Posterior cingulate gyrus (tissue), 11 donors: ENCODE measurements around the gene SCARB2.
"Not testable (repeated sequence)": the region's sequence is repeated elsewhere in the genome, so short reads cannot be mapped to it uniquely, and the experiment has no call there.

Experiments used
- DNase-seq, 10 donors: peaks; one replicate each; pipeline versions ENCODE4 v3.0.0 to v3.0.0-alpha.2; 2020 to 2021; ENCODE audit warnings: mixed read lengths in 3 of 10
- intact Hi-C: fragments of 100-400 bp; cut with DNase I; formaldehyde crosslinking; loops from one replicate; pipeline ENCODE4 v1.15.1; 2023

The SCARB2 gene, protein sequence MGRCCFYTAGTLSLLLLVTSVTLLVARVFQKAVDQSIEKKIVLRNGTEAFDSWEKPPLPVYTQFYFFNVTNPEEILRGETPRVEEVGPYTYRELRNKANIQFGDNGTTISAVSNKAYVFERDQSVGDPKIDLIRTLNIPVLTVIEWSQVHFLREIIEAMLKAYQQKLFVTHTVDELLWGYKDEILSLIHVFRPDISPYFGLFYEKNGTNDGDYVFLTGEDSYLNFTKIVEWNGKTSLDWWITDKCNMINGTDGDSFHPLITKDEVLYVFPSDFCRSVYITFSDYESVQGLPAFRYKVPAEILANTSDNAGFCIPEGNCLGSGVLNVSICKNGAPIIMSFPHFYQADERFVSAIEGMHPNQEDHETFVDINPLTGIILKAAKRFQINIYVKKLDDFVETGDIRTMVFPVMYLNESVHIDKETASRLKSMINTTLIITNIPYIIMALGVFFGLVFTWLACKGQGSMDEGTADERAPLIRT

DNA sequence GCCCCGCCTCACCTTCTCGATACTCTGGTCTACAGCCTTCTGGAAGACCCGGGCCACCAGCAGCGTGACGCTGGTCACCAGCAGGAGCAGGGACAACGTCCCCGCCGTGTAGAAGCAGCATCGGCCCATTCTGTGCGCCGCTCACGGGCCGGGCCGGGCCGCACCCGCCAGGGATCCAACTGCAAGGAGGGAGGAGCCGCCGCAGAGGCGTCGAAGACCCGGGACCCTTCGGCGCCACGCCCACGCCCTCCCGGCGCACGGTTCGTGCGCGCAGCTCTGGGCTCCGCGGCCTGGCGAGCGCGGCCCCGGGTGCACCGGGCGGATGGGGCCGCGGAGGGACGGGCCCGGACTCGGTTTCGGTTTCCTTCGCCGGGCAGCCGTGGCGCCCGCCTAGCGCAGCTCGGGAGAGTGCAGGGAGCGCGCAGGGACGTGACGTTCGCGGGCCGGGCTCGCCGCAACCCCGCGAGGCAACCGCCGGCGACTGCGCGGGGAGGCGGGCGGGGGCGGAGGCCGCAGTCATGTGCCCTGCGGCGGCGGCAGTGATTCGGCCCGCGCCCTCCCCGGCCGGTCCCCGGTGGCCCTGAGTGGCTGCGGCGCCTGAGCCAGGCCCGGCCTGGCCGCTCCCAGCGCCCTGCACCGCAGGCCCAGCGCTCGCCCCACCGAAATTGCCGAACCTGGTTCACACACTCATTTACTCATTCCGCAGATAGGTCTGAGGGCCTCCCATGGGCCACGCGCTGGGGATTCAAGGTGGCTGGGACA lies at the start of gene SCARB2:
SCARB2 (minus strand) TSS at position 410 of the 762 bp plus-strand sequence; CDS start at position 129, 281 bp downstream.
- peak; percentile 75 to 98 (median 86) for DNase-seq
- intact Hi-C loops, result loop anchor here (2.0 to 5.0 kb wide), 2 partner anchors 15 to 66 kb away; partner anchors contain the start of gene NUP54

DNA sequence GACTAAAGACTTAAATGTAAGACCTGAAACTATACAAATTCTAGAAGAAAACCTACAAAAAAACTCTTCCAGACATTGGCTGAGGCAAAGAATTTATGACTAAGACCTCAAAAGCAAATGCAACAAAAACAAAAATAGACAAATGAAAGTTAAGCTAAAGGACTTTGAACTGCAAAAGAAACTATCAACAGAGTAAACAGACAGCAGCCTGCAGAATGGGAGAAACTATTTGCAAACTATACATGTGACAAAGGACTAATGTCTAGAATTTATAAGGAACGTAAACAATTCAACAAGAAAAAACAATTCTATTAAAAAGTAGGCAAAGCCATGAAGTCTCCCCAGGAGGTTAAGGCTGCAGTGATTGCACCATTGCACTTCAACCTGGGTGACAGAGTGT lies 46.9 kb upstream of the SCARB2 start:
- DNase-seq, result no peak
- intact Hi-C loops, result no loop called here

DNA sequence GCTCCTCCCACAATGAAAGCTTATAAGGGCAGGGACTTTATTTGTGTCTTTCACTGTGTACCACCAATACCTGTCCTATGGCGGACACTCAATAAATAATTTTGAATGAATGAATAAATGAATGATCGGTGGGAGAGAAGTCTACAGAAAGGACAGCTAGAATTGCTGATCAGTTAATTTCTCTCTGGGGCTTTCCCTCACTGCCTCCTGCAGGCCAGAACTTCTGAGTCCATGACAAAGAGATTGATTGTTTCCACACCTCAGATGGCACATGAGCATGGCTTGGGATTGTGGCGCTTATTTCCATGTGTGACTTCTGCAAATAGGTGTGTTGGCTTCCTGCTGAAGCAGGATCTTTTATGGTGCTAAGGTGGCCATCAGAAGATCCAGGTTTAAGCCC lies 44.2 kb upstream of the SCARB2 start:
- intact Hi-C loops, result no loop called here
- DNase-seq, result peak in 1 of 10 donors; percentile 23

DNA sequence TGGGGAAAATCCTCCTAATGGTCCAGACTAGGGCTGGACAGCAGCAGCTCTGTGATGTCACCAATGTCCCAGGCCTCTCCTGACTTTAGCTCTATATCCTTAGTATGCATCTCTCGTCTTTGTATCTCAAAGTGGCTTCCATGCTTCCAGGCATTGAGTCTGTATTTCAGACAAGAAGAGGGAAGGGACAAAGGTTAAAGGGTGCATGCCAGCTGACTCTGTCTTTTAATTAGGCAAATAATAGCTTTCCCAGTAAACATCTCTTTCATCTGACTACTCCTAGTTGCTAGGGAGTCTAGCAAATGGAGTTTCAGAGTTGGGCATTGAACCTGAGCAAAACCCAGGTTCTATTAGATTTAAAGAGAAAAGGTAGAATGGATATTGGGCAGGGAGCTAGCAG lies 43.3 kb upstream of the SCARB2 start:
- intact Hi-C loops, result no loop called here

DNA sequence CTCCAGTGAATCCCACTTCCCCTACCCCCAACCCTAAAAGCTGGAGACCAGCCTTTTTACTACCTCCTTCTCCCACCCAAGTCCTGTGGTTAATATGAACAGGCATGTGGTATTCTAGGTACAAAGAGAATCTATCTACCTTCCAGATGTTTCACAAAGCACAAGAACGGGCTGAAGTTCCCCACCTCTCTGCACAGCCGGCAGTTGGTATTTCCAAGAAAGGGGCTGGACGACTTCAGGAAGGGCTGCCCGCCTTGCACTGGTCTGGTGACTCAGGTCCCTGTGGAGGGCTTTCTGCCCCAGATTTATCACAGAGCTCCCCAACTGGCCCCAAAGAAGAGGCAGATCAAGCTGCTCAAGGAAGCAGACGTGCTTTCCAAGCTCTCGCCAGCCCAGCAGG lies 42.4 kb upstream of the SCARB2 start:
- no peak for DNase-seq
- intact Hi-C loops, result no loop called here

More for the DNA sequence above, 43.3 kb upstream of the SCARB2 start:
- no peak for DNase-seq

DNA sequence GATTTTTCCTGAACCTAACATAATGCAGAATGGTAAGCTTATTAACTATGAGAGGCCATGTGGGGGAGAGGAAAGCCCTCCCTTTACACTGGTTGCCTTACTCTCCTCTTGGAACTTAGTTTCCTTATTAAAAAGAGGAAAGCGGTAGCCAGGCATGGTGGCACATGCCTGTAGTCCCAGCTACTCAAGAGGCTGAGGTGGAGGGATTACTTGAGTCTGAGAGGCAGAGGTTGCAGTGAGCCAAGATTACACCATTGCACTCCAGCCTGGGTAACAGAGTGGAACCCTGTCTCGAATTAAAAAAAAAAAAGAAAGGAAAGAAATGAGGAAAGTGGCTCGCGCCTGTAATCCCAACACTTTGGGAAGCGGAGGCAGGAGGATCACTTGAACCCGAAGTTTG lies 39.9 kb upstream of the SCARB2 start:
- DNase-seq, result no peak
- intact Hi-C loops, result loop anchor here (5.0 kb wide), 1 partner anchor 76 kb away; no protein-coding TSS in a partner anchor

DNA sequence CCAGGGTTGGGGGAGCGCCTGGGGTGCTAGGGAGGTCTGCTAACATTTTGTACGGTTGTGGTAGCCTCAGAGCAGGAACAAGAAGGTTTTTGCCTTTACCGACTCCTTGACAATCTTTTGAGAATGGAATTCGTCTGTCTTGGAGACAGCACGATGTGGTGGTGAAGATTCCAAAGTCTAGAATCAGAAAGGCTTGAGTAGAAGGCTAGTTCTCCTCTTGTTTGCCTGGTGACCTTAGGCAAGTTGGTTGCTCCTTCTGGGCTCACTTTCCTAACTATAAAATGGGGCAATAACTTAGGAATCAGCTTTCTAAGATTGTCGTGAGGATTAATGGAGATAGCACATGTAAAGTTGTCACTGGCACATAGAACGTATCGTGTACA lies 38.6 kb upstream of the SCARB2 start:
- no peak for DNase-seq
- intact Hi-C loops, result loop anchor here (5.0 kb wide), 1 partner anchor 75 kb away; no protein-coding TSS in a partner anchor

DNA sequence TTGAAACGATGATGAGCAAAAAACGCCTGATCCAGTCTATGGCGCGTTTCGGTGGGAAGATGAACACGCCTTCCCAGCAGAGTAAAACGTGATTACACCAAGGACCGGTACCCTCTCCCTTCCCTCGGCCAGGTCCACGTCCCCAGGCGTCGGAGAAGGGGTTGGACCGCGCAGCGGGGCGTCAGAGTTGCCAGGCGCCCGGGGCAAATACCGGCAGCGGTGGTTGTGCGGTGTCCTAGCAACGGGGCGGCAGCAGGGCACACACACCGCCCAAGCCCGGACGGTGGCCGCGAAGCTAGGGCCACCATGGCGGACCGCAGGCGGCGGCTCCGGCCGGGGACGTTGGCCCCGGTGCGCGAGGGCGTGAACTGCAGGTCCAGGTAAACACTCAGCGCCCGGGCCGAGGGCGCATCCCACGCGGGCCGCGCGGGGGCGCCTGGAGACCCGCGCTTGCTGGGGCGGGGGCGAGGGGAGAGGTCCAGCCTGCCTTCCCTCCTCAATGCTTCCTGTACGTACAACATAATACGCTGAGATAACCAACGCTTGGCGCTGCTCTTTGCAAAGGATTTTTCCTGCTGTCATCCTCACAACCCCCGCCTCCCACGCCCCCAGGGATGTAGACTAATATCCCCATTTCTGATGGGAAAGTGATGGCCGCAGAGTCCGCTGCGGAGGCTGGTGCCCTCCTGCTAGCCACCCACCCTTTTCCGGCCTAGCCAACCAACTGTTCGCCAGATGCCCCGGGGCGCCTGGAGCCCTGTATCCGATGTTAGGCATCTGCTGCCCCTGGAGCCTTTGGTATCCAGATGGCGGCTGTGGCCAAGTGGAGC lies 38.0 kb upstream of the SCARB2 start, which contains the start of gene FAM47E:
FAM47E (plus strand) TSS at position 281 of the 830 bp plus-strand sequence; CDS start at position 307, 26 bp downstream.
- intact Hi-C loops, result loop anchor here (5.0 kb wide), 1 partner anchor 74 kb away; no protein-coding TSS in a partner anchor
- DNase-seq, result peak; percentile 52 to 96 (median 74)

DNA sequence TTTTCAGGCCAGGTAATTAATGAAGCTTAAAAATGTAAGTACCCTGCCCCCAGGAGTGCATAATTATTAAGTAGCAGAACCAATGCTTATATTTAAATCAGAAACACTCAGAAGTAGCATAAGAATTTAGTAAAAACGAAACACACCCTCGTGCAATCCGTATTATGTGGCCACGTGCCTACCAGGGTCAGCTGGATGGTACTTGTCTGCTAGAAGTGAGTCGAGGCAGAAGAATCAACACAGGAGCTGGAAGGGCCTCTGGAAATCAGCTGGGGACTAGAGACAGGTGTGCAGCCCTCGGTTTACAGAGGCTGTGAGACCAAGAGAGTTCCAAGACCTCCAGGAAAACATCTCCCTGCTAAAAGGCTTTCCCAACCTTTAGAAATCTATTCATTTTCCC lies 37.3 kb upstream of the SCARB2 start:
- DNase-seq, result peak in 2 of 10 donors; percentile 7 to 16
- intact Hi-C loops, result loop anchor here (5.0 kb wide), 1 partner anchor 74 kb away; no protein-coding TSS in a partner anchor

DNA sequence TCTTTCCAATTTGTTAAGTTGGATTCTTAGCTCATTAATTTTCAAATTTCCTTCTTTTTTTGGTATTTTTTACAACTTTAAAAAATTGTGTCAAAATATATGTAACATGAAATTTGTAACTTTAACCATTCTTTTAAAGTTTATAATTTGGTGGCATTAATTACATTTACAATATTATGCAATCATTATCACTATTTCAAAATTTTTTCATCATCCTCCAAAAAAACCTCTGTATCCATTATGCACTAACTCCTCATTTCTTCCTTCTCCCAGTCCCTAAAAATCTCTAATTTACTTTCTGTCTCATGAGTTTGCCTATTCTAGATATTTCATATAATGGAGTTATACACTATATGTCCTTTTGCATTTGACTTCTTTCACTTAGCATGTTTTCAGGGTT lies 33.2 kb upstream of the SCARB2 start:
- no peak for DNase-seq
- intact Hi-C loops, result no loop called here

DNA sequence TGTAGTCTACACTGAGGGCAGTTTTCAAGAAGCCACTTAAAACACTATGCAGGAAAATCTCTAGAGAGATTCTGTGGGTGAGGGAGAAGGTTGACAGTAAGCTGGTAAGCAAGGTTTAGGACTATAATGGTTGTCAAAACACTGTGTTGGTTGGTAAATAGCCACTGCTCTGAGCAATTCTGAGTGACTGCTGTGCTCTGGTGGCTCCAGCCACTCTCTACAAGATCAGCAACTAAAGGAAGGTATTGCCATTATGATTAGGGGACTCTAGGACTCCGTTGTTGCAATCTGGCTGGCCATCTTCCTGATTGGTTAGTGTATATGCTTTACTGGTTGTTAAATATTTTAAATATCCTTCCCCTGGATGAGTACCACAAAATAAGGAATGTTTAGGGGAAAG lies 32.4 kb upstream of the SCARB2 start:
- DNase-seq, result no peak
- intact Hi-C loops, result no loop called here

DNA sequence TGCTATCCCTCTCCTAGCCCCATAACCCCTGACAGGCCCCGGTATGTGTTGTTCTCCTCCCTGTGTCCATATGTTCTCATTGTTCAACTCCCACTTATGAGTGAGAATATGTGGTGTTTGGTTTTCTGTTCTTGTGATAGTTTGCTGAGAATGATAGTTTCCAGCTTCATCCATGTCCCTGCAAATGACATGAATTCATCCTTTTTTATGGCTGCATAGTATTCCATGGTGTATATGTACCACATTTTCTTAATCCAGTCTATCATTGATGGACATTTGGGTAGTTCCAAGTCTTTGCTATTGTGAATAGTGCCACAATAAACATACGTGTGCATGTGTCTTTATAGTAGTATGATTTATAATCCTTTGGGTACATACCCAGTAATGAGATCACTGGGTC lies 30.3 kb upstream of the SCARB2 start:
- intact Hi-C loops, DNase-seq: not testable (repeated sequence)

DNA sequence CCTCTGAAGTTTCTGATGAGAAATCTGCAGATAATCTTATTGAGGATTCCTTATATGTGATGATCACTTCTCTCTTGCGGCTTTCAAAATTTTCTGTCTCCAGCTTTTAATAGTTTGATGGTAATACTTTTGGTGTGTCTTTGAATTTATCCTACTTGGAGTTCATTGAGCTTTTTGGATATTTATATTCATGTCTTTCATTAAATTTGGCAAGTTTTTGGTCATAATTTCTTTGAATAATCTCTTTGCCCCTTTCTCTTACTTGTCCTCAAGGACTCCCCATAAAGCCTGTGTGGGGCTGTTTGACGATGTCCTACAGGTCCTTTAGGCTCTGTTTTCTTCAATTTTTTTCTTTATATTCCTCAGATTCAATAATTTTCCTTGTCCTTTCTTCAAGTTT lies 26.6 kb upstream of the SCARB2 start:
- no peak for DNase-seq
- intact Hi-C loops, result no loop called here

DNA sequence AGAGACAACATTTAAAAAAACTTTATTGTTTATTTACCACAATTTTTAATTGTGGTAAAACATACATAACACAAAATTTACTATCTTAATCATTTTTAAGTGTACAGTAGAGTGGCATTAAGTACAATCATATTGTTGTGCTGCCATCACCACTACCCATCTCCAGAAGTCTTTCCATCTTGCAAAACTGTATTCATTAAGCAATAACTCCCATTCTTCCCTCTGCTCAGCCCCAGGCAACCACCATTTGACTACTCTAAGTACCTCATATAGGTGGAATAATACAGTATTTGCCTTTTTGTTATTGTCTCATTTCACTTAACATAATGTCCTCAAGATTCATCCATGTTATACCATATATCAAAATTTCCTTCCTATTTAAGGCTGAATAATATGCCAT lies 25.1 kb upstream of the SCARB2 start:
- intact Hi-C loops, result no loop called here
- DNase-seq, result no peak

DNA sequence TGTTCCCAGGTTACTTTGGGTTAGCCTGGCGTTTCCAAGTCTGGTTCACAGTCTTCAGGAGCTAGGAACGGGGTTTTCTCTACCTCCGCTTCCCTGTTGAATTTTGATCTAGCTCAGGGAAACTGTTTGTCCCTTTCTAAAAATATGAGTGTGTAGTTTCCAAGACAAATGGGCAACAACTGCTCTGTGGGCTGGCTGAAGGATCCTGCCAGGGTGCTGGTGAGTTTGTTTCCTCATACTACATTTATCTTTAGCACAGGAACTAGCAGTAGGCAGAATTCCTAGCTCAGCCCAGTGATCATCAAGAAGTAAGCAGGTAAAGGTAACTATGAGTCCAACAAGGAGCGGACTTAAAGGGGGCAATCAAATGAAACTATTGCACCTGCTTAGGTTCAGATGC lies 24.6 kb upstream of the SCARB2 start:
- intact Hi-C loops, result no loop called here
- DNase-seq, result peak in 6 of 10 donors; percentile 16 to 91 (median 44)

DNA sequence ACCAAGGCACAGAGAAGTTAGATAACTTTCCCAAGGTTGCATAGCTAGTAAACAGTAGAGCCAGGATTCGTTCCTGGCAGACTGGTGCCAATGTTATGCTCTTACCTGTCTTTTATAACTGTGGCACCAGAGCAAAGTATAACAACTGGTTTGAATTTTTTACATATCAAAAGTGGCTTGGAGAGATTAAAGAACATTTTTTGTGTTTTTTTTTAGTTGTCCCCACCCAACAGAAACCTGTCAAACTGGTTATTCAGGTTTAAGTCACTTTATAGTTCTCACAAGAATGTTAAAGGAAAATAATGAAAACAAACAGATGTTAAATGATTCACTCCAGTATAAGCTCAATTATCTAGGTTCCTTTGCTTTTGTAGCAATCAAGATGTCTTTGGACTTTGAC lies 22.3 kb upstream of the SCARB2 start:
- no peak for DNase-seq
- intact Hi-C loops, result no loop called here

DNA sequence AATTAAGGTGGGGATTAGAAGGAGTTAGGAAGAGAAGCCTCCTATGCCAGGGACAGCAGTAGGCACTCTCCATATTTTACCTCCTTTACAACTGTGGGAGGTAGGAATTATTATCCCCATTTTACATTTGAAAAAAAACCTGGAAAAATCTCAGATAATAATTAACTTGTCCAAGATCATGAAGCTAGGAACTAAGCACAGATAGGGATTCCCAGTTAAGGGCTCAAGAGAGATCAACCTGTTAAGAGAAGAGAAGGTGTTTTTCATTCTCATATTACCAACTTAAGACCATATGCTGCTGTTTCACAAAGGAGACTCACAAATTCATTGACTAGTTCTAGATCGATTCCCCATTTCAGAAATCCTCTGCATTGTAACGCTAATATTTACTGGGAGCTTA lies 21.8 kb upstream of the SCARB2 start:
- no peak for DNase-seq
- intact Hi-C loops, result no loop called here

DNA sequence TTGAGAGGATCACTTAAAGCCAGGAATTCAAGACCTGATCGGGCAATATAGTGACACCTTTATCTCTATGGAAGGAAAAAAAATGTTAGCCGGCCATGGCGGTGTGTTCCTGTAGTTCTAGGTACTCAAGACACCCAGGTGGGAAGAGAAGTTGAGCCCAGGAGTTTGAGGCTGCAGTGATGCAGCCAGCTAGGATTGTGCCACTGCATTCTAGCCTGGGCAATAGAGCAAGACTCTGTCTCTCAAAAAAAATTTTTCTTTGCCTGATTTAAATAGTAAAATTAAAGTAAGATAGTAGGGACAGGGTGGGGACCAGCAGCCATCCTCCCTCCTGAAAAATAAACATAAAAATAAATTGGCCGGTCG lies 21.0 kb upstream of the SCARB2 start:
- no peak for DNase-seq
- intact Hi-C loops, result no loop called here

DNA sequence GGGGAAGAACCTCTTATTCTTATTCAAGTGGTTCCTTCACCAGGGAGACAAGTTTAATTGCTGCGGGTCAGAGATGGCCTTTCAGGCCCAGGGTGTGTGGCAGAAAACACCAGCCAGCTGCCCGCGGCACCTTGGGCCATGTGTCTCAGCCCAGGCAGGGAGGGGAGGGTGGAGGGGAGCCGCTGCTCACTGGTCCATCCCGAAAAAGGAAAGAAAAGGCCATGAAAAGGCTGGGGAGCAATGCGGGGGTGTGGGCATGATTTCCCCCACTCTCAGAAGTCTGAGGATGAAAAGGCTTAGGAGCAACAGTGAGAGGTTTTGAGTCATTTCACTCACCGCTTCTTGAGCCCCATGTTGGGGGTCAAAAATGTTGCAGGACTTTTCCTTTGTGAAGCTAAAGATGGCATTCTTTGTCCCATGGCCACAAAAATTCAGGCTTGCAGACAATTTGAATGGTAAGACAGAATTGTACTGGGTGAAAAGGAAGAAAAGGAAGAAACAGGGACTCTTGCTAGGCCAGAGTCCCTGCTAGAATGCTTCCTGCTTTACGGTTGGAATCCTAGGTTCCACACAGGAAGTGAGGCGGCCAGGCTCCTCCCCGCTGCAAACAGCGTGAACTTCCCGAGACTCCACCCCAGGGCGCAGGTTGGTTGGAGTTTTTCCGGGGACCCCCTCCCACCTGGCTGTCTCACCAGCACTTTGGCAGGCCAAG lies 20.5 kb upstream of the SCARB2 start:
- no peak for DNase-seq
- intact Hi-C loops, result no loop called here

DNA sequence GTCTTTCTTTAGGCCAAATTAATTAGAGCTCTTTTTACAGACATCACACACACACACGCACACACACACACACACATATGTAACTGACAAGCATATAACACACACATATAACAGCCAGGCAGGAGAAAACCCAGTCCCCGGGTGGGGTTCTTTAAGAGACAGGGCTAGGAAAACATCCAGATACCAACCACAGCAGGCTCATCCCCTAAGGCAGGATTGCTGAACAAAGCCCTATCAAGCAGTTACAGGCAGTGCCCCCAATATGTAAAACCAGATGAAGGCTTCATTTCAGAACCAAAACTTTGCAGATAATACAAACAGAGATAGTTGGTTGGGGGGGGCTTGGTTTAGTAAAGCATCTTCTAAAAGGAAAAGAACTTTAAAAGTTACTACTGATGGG lies 19.9 kb upstream of the SCARB2 start:
- intact Hi-C loops, result no loop called here
- no peak for DNase-seq
